Measurements from ENCODE around the gene MAGI1.

The MAGI1 gene

DNA sequence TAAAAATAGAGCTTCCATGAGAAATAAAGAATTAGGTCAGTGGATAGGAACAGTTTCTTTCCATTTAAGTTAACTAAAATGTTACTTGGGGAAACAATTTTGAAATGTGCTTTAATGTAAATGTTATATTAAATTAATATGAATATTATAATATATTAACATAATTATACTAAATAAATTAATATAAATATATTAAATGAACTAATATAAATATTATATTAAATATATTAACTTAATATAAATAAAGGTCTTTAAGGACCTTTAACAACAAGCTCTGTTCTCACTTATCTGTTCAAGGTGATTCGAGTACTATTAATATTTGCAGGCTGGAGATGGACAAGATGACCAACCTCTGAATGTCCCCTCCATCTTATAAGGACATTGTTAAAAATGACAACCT, 100.6 kb downstream of the MAGI1 start:
- TF ChIP-seq, protein P1, sequence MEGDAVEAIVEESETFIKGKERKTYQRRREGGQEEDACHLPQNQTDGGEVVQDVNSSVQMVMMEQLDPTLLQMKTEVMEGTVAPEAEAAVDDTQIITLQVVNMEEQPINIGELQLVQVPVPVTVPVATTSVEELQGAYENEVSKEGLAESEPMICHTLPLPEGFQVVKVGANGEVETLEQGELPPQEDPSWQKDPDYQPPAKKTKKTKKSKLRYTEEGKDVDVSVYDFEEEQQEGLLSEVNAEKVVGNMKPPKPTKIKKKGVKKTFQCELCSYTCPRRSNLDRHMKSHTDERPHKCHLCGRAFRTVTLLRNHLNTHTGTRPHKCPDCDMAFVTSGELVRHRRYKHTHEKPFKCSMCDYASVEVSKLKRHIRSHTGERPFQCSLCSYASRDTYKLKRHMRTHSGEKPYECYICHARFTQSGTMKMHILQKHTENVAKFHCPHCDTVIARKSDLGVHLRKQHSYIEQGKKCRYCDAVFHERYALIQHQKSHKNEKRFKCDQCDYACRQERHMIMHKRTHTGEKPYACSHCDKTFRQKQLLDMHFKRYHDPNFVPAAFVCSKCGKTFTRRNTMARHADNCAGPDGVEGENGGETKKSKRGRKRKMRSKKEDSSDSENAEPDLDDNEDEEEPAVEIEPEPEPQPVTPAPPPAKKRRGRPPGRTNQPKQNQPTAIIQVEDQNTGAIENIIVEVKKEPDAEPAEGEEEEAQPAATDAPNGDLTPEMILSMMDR (IDR thresholded peaks at IDR 0.05; ENCODE audit: low read depth, low read length), result no peak
- no peak for DNase-seq (ENCODE audit: extremely low read depth, low read depth)

DNA sequence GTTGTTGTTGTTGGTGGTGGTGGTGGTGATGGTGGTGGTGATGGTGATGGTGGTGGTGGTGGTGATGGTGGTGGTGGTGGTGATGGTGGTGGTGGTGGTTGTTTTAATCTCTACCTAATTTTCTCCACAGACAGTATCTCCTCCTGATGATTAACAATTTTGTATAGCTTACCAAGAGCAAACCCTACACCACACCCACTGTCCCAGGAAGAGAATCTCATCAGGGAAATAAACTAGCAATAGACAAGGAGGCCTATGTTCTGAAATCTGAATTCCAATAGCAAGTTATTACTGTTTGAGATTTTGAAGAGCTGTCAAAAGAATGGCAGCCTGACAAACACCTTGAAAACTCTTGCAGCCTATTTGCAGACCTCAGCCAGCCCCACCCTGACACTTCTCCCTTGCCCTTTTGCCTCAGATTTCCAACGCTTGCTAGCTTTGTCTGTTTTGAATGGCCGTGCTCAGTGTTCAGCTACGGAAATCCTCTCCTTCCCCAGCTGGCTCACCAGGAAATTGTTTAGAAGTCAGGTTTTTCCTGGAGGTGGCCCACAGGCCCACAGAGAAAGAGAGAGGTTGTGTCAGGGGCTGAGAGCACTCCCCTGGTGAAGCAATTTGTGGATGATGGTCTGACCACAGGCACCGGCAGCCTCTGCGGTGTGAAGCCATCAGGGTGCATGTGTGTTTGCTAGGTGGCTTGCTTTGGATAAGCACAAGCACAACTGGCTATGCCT, 101.6 kb downstream of the MAGI1 start:
- DNase-seq (ENCODE audit: extremely low read depth, low read depth), result no peak
- TF ChIP-seq, protein P1 (IDR thresholded peaks at IDR 0.05; ENCODE audit: low read depth, low read length), result no peak

DNA sequence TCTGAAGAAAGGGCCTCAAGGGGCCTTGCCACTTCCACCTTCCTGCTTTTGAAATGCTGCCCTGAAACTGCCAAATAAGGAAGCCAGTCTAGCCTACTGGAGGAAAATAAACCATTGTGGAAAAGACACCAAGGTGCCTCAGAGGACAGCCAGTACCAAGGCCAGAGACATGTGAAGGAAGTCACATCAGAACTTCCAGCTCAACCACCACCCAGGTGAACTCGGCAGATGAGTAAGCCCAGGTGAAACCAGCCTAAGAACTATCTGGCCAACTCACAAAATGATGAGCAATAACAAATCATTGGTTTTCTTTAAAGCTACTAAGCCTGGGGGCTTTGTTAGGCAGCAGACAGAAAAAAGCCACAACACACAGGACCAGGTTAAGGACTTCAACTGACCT, 103.0 kb downstream of the MAGI1 start:
- TF ChIP-seq, protein P1 (IDR thresholded peaks at IDR 0.05; ENCODE audit: low read depth, low read length), result no peak
- no peak for DNase-seq (ENCODE audit: extremely low read depth, low read depth)

DNA sequence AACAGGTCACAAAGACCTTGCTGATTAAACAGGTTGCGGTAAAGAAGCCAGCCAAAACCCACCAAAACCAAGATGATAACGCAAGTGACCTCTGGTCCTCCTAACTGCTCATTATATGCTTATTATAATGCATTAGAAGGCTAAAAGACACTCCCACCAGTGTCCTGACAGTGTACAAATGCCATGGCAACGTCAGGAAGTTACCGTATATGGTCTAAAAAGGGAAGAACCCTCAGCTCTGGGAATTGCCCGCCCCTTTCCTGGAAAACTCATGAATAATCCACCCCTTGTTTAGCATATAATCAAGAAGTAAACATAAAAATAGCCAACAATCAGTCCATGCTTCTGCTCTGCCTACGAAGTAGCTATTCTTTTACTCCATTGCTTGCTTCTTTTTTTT, 108.1 kb downstream of the MAGI1 start:
- DNase-seq (ENCODE audit: extremely low read depth, low read depth), result no peak
- TF ChIP-seq, protein P1 (IDR thresholded peaks at IDR 0.05; ENCODE audit: low read depth, low read length), result no peak

DNA sequence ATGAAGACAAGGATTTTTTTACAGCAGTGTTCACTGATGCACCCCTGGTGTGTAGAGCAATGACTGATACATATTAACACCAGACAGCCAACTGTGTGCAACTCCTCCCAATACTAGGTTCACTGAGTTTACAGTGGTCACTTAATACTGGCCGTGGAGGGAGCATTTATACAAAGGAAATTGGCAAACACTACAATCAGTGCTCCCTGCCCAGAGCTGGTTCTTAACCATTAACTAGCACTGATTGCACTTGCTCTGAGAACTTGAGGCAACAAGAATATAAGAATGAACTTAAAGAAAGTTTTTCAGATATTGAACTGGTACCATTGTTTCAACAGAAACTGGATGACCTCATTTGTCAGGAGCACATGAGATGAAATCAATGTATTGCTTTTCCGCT, 110.6 kb downstream of the MAGI1 start:
- TF ChIP-seq, protein P1 (IDR thresholded peaks at IDR 0.05; ENCODE audit: low read depth, low read length), result no peak
- DNase-seq (ENCODE audit: extremely low read depth, low read depth), result no peak

DNA sequence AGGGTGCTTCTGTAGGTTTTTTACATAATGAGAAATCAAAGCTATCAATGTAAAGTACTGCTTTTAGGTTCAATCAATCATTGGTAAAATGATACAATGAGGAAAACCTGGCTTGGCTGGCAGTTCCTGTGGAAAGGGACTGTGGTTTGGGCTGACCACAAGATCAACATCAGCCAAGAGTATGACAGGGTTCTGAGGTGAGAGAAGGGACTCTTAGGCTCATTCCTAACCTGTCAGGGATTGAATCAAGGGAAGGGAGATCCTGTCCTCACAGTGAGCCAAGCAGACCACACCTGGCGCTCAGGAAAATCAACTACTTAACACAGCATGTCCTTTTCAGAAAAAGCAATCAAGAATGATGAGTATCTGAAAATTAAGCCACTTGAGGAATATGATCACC, 111.1 kb downstream of the MAGI1 start:
- DNase-seq (ENCODE audit: extremely low read depth, low read depth), result no peak
- TF ChIP-seq, protein P1 (IDR thresholded peaks at IDR 0.05; ENCODE audit: low read depth, low read length), result no peak

DNA sequence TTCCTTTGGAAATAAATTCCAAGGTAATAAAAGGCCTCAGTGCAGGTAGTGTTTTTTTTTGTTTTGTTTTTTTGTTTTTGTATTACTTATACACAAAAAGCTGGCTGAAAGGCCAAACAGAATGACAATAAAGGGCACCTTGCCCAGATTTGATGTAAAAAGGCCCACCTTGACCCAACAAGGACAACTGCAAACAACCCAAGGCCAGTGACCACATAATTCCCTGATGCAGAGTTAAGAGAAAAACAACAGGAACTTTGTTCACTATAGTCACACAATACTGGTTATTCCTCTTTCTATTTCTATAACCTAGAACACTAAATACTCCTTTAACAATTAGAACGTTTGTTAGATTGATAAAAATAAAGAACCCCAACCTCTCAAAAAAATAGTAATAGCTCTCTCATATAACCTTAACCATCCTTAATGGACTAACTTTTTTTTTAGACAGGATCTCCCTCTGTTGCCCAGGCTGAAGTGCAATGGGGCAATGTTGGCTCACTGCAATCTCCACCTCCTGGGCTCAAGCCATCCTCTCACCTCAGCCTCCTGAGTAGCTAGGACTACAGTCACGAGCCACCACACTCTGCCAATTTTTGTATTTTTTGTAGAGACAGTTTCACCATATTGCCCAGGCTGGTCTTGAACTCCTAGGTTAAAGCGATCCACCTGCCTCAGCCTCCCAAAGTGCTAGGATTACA, 113.3 kb downstream of the MAGI1 start:
- TF ChIP-seq, protein P1 (IDR thresholded peaks at IDR 0.05; ENCODE audit: low read depth, low read length), result no peak
- no peak for DNase-seq (ENCODE audit: extremely low read depth, low read depth)
